Spleen (tissue), 11 donors: ENCODE data around the gene ADD3. TPM values are rescaled to one million over a fixed set of nuclear protein-coding genes. Genes with fewer than 3 reads are reported as not detected.

Experiments used
- DNase-seq: peaks from one replicate; pipeline ENCODE4 v3.0.0-alpha.2; 2020
- H3K27ac ChIP-seq, 8 donors: fragments of 200-600 bp; sonication (generic) in 7 of 8; 1 replicate in 4 of 8; 2 replicates in 4 of 8; pipeline versions ENCODE4 v1.5.0 to v1.8.0; 2016 to 2021; ENCODE audit warnings: inconsistent platforms in 4 of 8, mild to moderate bottlenecking in 4 of 8, moderate library complexity in 1 of 8
- H3K27me3 ChIP-seq, 7 donors: fragments of 200-600 bp; sonication (generic) in 6 of 7; replicated peaks in 1 of 7; 1 replicate in 4 of 7; 2 replicates in 3 of 7; pipeline versions ENCODE4 v1.5.0 to v1.8.0; 2016 to 2021; ENCODE audit warnings: inconsistent platforms in 3 of 7, mild to moderate bottlenecking in 1 of 7
- H3K36me3 ChIP-seq, 6 donors: fragments of 200-600 bp; sonication (generic) in 5 of 6; 1 replicate in 4 of 6; 2 replicates in 2 of 6; pipeline versions ENCODE4 v1.5.0 to v1.8.0; 2016 to 2021; ENCODE audit warnings: inconsistent platforms in 2 of 6
- H3K4me1 ChIP-seq, 6 donors: fragments of 200-600 bp; sonication (generic) in 5 of 6; 1 replicate in 3 of 6; 2 replicates in 3 of 6; pipeline versions ENCODE4 v1.5.0 to v1.8.0; 2016 to 2021; ENCODE audit warnings: inconsistent platforms in 3 of 6
- H3K4me3 ChIP-seq, 8 donors: fragments of 200-600 bp; sonication (generic) in 7 of 8; 1 replicate in 4 of 8; 2 replicates in 4 of 8; pipeline versions ENCODE4 v1.5.0 to v1.8.0; 2016 to 2021; ENCODE audit warnings: inconsistent platforms in 4 of 8, mild to moderate bottlenecking in 4 of 8, moderate library complexity in 2 of 8
- H3K9me3 ChIP-seq, 8 donors: fragments of 200-600 bp; sonication (generic) in 7 of 8; 1 replicate in 4 of 8; 2 replicates in 4 of 8; pipeline versions ENCODE4 v1.5.0 to v1.8.0; 2016 to 2021; ENCODE audit warnings: inconsistent platforms in 4 of 8
- CTCF ChIP-seq, 11 experiments: fragments of 200-600 bp in 7 of 11; fragments of 450-650 bp in 4 of 11; sonication (generic) in 4 of 11; IDR thresholded peaks in 8 of 11; conservative IDR thresholded peaks in 3 of 11; 1 replicate in 7 of 11; 2 replicates in 4 of 11; pipeline versions ENCODE4 v1.4.0 to v1.8.0; 2016 to 2021; ENCODE audit warnings: antibody characterized with exemption in 11 of 11, inconsistent platforms in 4 of 11, mild to moderate bottlenecking in 1 of 11
- POLR2A ChIP-seq, 3 donors: fragments of 450-650 bp; IDR thresholded peaks; one replicate each; pipeline ENCODE4 v1.5.1; 2017; ENCODE audit warnings: antibody characterized with exemption in 3 of 3, mild to moderate bottlenecking in 1 of 3
- POLR2AphosphoS5 ChIP-seq, 3 donors: sonication (generic); formaldehyde crosslinking; IDR thresholded peaks; one replicate each; pipeline ENCODE4 v1.5.1; 2017; ENCODE audit warnings: antibody characterized with exemption in 3 of 3
- WGBS, 5 donors: extraction: QIAGEN DNeasy Blood & Tissue Kit in 3 of 5; methylation state at CpG; one replicate each; pipeline versions ENCODE4 v1.1.5 to v1.1.7; 2013 to 2018; 5-methylcytosine and 5-hydroxymethylcytosine counted together
- intact Hi-C: fragments of 100-400 bp; cut with DNase I; formaldehyde crosslinking; loops from one replicate; pipeline ENCODE4 v1.15.0; 2023; ENCODE audit warnings: low total_unique reads
- polyA plus RNA-seq, 3 donors: library from polyadenylated mRNA; stranded (reverse); fragments of 200-250 nt; gene quantifications; one replicate each; pipeline ENCODE4 v1.2.1, GENCODE V29; 2013
- total RNA-seq, 7 donors: library from RNA; depleted of rRNA in 3 of 7; stranded (reverse); fragments of >200 nt in 3 of 7; fragmentation: NEBNext Ultra II Directional in 4 of 7; extraction: Animal tissue kit (Norgen Biotek cat#: 25700) in 4 of 7; gene quantifications; one replicate each; pipeline versions ENCODE4 v1.1.0 to v1.2.1, GENCODE V29; 2016 to 2021
- donor health status: healthy with polysubstance abuse.
- donor health status: DM: no; HTN: no; CAD: no; lungs with moderate emphysema.
- donor health status: DM: no; HTN: no; CAD: no.
- donor health status: Bipolar disorder and iron deficiency.
- donor health status: healthy.
- donor health status: DM: no; HTN: no; CAD: no.
- donor health status: DM: yes; HTN: yes; CAD: no.

The ADD3 gene
- total and polyA plus RNA-seq, 10 donors = 35.0 to 155 (median 94.9) TPM

- 75 to 83% (median 79%) methylated on average over 3 of the region's 3 CpGs for WGBS, 5 donors
These were observed 33.7 kb downstream of the ADD3 start for GRCh38 chr10:110041479-110041829.

GRCh38 chr10:110042181-110042580, 34.4 kb downstream of the ADD3 start:
- no peak for TF ChIP-seq POLR2AphosphoS5 (IDR thresholded peaks at IDR 0.05)
- TF ChIP-seq POLR2A (IDR thresholded peaks at IDR 0.05) = no peak
- no peak for TF ChIP-seq CTCF (IDR thresholded peaks at IDR 0.05 in 8 of 11, conservative IDR thresholded peaks at IDR 0.05 in 3 of 11)
- H3K4me3 ChIP-seq = no peak overlapping the region
- DNase-seq = no peak
- intact Hi-C loops = no loop called here
- H3K9me3 ChIP-seq = peaks cover 0 to 3% (median 0%) of the 10 kb centered on the region in 8 donors
- no peaks in the 10 kb centered on the region for H3K36me3 ChIP-seq
- no peaks in the 10 kb centered on the region for H3K27me3 ChIP-seq
- 80 to 96% (median 89%) methylated on average over 3 of the region's 3 CpGs for WGBS, 5 donors
- H3K4me1 ChIP-seq = peaks cover 0 to 52% (median 4%) of the 10 kb centered on the region in 6 donors
- H3K27ac ChIP-seq = no peak overlapping the region

More at GRCh38 chr10:110041479-110041829, 33.7 kb downstream of the ADD3 start:
- no peak overlapping the region for H3K4me3 ChIP-seq
- peaks cover 0 to 59% (median 11%) of the 10 kb centered on the region in 6 donors for H3K4me1 ChIP-seq
- H3K27ac ChIP-seq = no peak overlapping the region
- intact Hi-C loops = no loop called here
- H3K9me3 ChIP-seq = no peaks in the 10 kb centered on the region
- no peaks in the 10 kb centered on the region for H3K27me3 ChIP-seq
- TF ChIP-seq POLR2A (IDR thresholded peaks at IDR 0.05) (no peak), POLR2AphosphoS5 (IDR thresholded peaks at IDR 0.05) (no peak), CTCF (IDR thresholded peaks at IDR 0.05 in 8 of 11, conservative IDR thresholded peaks at IDR 0.05 in 3 of 11) (no peak)
- no peak for DNase-seq
- H3K36me3 ChIP-seq = no peaks in the 10 kb centered on the region

GRCh38 chr10:110042891-110043290, 35.1 kb downstream of the ADD3 start:
- WGBS, 5 donors = 96 to 98% (median 97%) methylated on average over 4 of the region's 4 CpGs
- H3K9me3 ChIP-seq = peaks cover 0 to 10% (median 4%) of the 10 kb centered on the region in 8 donors
- no peak for DNase-seq
- intact Hi-C loops = no loop called here
- peaks cover 0 to 45% (median 4%) of the 10 kb centered on the region in 6 donors for H3K4me1 ChIP-seq
- H3K36me3 ChIP-seq = peaks cover 0 to under 1% (median 0%) of the 10 kb centered on the region in 6 donors
- H3K4me3 ChIP-seq = no peak overlapping the region
- TF ChIP-seq CTCF (IDR thresholded peaks at IDR 0.05 in 8 of 11, conservative IDR thresholded peaks at IDR 0.05 in 3 of 11) = no peak
- TF ChIP-seq POLR2A (IDR thresholded peaks at IDR 0.05) = no peak
- no peak for TF ChIP-seq POLR2AphosphoS5 (IDR thresholded peaks at IDR 0.05)
- H3K27ac ChIP-seq = no peak overlapping the region
- no peaks in the 10 kb centered on the region for H3K27me3 ChIP-seq

- intact Hi-C loops = no loop called here
- peaks cover 0 to 16% (median 0%) of the 10 kb centered on the region in 6 donors for H3K36me3 ChIP-seq
- no peak for TF ChIP-seq POLR2A (IDR thresholded peaks at IDR 0.05)
- TF ChIP-seq POLR2AphosphoS5 (IDR thresholded peaks at IDR 0.05) = no peak
- no peak for TF ChIP-seq CTCF (IDR thresholded peaks at IDR 0.05 in 8 of 11, conservative IDR thresholded peaks at IDR 0.05 in 3 of 11)
- WGBS, 5 donors = 91 to 98% (median 96%) methylated on average over 2 of the region's 2 CpGs
- no peaks in the 10 kb centered on the region for H3K27me3 ChIP-seq
- H3K27ac ChIP-seq = no peak overlapping the region
- peaks cover 0 to 23% (median 15%) of the 10 kb centered on the region in 8 donors for H3K9me3 ChIP-seq
- no peak overlapping the region for H3K4me3 ChIP-seq
- H3K4me1 ChIP-seq = peaks cover 0 to 27% (median 0%) of the 10 kb centered on the region in 6 donors
- DNase-seq = no peak
These were observed 36.9 kb downstream of the ADD3 start for GRCh38 chr10:110044681-110045080.
